Neural crest cell (in vitro differentiated cells): ENCODE measurements around the gene LNP1. TPM values are rescaled to one million over a fixed set of nuclear protein-coding genes. Genes with fewer than 3 reads are reported as not detected.
"Not testable (repeated sequence)": the region's sequence is repeated elsewhere in the genome, so short reads cannot be mapped to it uniquely, and the experiment has no call there.

Experiments
- DNase-seq: peaks from one replicate; pipeline ENCODE4 v3.0.0; 2021; ENCODE audit warnings: low read depth, mixed read lengths, low spot score
- H3K27ac Mint-ChIP-seq: one replicate; pipeline ENCODE4 v1.8.0; 2021; ENCODE audit warnings: mild to moderate bottlenecking, mixed read lengths; ENCODE audit not compliant: unreplicated experiment
- H3K27me3 Mint-ChIP-seq: 2 replicates; pipeline ENCODE4 v1.8.0; 2021; ENCODE audit warnings: low read depth, mild to moderate bottlenecking, mixed read lengths
- H3K36me3 Mint-ChIP-seq: 2 replicates; pipeline ENCODE4 v1.8.0; 2021; ENCODE audit warnings: low read depth, mild to moderate bottlenecking, mixed read lengths
- H3K4me1 Mint-ChIP-seq: 2 replicates; pipeline ENCODE4 v1.8.0; 2021; ENCODE audit warnings: mixed read lengths
- H3K4me3 Mint-ChIP-seq: one replicate; pipeline ENCODE4 v1.8.0; 2021; ENCODE audit warnings: mild to moderate bottlenecking, mixed read lengths
- H3K9me3 Mint-ChIP-seq: 2 replicates; pipeline ENCODE4 v1.8.0; 2021; ENCODE audit warnings: mixed read lengths
- long read RNA-seq: library from polyadenylated mRNA; unstranded; transcript quantifications from one replicate; pipeline ENCODE4 v2.0.0, GENCODE V29; 2020
- total RNA-seq: library from RNA; stranded (reverse); gene quantifications from 2 replicates; pipeline ENCODE4 v1.2.1, GENCODE V29; 2021
- TF ChIP-seq, protein P1 (sequence below): fragments of 200-600 bp; sonication (generic); conservative IDR thresholded peaks from 2 replicates; pipeline ENCODE4 v1.5.0; 2021; ENCODE audit warnings: antibody characterized with exemption, mild to moderate bottlenecking

LNP1 gene, protein sequence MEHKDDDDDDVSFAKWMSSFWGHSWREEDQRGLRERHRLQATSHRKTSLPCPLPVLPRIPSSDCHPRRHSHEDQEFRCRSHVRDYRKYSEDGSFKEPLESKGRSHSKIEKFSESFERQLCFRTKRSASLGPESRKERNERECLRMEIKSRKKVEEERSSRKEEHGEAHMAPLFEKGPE
- 6.9 TPM in 2 replicates for total RNA-seq
- long read RNA-seq, transcript LNP1-201 (4 exons, 2,210 nt): major isoform, 43 of 50 reads
- long read RNA-seq, partial matches to known transcripts: 3 of 50 reads
- long read RNA-seq, other reads (novel, unspliced or antisense): 4 of 50 reads

- peak; percentile 92 for DNase-seq
- Mint-ChIP-seq H3K4me3 (peak within 1 kb of the TSS; percentile 96), H3K27ac (peak within 1 kb of the TSS; percentile 98), H3K36me3 (peaks cover 6% of the 10 kb centered on the region), H3K9me3 (peaks cover 4% of the 10 kb centered on the region), H3K4me1 (peaks cover 56% of the 10 kb centered on the region), H3K27me3 (no peaks in the 10 kb centered on the region)
- TF ChIP-seq, protein P1, sequence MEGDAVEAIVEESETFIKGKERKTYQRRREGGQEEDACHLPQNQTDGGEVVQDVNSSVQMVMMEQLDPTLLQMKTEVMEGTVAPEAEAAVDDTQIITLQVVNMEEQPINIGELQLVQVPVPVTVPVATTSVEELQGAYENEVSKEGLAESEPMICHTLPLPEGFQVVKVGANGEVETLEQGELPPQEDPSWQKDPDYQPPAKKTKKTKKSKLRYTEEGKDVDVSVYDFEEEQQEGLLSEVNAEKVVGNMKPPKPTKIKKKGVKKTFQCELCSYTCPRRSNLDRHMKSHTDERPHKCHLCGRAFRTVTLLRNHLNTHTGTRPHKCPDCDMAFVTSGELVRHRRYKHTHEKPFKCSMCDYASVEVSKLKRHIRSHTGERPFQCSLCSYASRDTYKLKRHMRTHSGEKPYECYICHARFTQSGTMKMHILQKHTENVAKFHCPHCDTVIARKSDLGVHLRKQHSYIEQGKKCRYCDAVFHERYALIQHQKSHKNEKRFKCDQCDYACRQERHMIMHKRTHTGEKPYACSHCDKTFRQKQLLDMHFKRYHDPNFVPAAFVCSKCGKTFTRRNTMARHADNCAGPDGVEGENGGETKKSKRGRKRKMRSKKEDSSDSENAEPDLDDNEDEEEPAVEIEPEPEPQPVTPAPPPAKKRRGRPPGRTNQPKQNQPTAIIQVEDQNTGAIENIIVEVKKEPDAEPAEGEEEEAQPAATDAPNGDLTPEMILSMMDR: no peak
Measured at GRCh38 chr3:100400780-100401673, at the start of gene LNP1, which contains the start of gene TOMM70. Gene LNP1, plus strand, starts transcription at chr3:100401539. Its CDS starts 28,191 bp downstream, at chr3:100429730. Gene TOMM70, minus strand, starts transcription at chr3:100401089. Its CDS starts 140 bp downstream, at chr3:100400949.

- H3K36me3 Mint-ChIP-seq: peaks cover 30% of the 10 kb centered on the region
- not testable (repeated sequence) for DNase-seq, H3K4me3 Mint-ChIP-seq, H3K4me1 Mint-ChIP-seq, H3K27ac Mint-ChIP-seq, H3K27me3 Mint-ChIP-seq, H3K9me3 Mint-ChIP-seq
Measured at GRCh38 chr3:100351770-100352169, 49.6 kb upstream of the LNP1 start.

DNA sequence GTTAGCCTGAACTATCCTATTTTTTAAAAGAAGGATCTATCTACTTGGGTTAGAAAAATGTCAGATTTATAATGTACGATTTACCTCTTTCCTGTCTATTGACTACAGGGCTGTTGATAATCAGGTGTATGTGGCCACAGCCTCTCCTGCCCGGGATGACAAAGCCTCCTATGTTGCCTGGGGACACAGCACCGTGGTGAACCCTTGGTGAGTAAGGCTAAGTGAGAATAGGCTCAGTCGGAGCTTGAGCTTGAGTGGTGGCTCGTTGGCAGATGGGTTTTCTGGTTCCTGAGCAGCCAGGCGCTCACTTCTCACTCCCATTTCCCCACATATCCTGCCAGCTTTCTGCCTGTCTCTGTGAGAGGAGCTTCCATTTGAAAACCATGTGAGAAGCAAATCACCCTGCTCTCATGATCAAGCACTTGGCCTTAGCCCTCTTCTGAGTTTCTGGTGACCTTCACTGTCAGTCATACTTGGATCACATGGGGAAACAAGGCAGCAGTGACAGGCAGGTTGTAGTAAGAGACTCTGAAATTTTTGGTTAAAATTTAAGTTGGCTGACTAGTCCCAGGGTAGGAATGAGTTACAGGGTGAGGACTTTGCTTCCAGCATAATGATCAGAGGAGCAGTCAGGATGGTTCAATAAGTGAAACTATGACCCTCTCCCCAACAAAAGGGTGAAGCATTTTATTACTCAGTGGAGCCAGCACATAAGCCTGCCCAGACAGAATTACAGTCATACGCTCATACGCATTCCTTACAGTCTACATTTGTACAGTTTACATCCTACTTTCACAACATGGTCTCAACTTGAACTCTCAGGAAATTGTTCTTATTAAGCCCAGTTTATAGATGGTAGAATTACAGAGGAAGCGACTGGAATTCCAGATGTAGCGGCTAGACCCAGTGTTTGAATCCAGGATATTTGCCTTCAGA is 48.8 kb upstream of the LNP1 start:
- no peak for DNase-seq
- H3K27ac Mint-ChIP-seq: no peak overlapping the region
- peaks cover 3% of the 10 kb centered on the region for H3K9me3 Mint-ChIP-seq
- H3K27me3 Mint-ChIP-seq: no peaks in the 10 kb centered on the region
- TF ChIP-seq, protein P1: no peak
- no peaks in the 10 kb centered on the region for H3K4me1 Mint-ChIP-seq
- peaks cover 30% of the 10 kb centered on the region for H3K36me3 Mint-ChIP-seq
- H3K4me3 Mint-ChIP-seq: no peak overlapping the region

GRCh38 chr3:100354850-100355249 is 46.5 kb upstream of the LNP1 start:
- H3K9me3 Mint-ChIP-seq: peaks cover 2% of the 10 kb centered on the region
- TF ChIP-seq, protein P1: no peak
- H3K4me1 Mint-ChIP-seq: no peaks in the 10 kb centered on the region
- no peak overlapping the region for H3K27ac Mint-ChIP-seq
- H3K27me3 Mint-ChIP-seq: no peaks in the 10 kb centered on the region
- H3K4me3 Mint-ChIP-seq: no peak overlapping the region
- peaks cover 27% of the 10 kb centered on the region for H3K36me3 Mint-ChIP-seq
- no peak for DNase-seq

DNA sequence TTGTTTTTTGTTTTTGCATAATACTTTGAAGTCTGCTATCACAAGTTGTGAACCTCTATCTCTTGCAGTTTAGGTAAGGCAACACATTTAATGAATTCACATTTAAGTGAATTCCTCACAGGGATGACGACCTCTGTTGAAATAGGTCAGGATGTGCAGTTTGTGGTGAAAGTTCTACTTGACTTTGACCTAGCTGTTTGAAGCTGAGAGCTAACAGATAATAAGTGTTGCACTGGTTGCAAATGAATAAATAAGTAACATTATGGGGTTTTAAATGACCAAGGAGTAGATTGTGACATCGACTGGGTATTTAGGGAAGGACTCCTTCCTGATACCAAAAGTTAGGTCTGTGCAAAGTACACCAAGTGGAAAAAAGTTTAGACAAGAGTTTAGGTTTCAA is 42.9 kb upstream of the LNP1 start:
- H3K4me1 Mint-ChIP-seq: no peaks in the 10 kb centered on the region
- H3K27ac Mint-ChIP-seq: no peak overlapping the region
- peaks cover 3% of the 10 kb centered on the region for H3K9me3 Mint-ChIP-seq
- no peak overlapping the region for H3K4me3 Mint-ChIP-seq
- H3K27me3 Mint-ChIP-seq: no peaks in the 10 kb centered on the region
- peaks cover 20% of the 10 kb centered on the region for H3K36me3 Mint-ChIP-seq
- TF ChIP-seq, protein P1: no peak
- no peak for DNase-seq
